ENCODE data around the gene BNC1. TPM values are rescaled to one million over a fixed set of nuclear protein-coding genes. Genes with fewer than 3 reads are reported as not detected.
"Not testable (repeated sequence)": the region's sequence is repeated elsewhere in the genome, so short reads cannot be mapped to it uniquely, and the experiment has no call there.

Gene BNC1
- total RNA-seq, 1 donor from 2014 or later, result not detected

DNA sequence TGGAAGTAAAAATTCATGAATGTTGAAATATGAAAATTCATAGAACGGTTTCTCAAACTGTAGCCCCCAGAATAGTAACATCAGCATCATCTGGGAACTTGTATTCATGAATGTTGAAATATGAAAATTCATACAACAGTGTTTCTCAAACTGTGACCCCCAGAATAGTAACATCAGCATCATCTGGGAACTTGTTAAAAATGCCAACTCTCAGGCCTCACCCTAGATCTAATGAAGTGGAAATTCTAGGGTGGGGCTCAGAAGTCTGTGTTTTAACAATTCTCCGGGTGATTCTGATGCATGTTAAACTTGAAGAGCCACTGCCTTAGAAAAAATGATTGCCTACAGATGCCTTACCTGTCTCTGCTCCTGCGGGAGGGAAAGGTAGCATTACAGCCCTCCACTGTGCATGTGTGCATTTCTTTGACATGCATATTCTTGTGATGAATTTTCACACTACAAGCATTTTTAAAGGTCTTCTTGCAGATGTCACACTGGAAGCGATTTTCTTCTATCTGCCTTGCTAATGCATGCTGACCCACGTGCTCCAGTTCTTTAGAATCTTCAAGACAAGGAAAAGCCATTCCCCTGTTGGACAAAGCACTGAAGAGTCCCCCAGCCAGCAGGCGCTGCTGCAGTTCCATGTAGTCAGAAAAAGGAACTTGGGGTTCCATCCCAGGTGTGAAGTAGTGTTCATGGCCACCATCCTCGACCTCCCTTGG is 21.7 kb downstream of the BNC1 start:
- Histone ChIP-seq H3K36me3 (no peaks in the 10 kb centered on the region), H3K27ac (no peak overlapping the region), H3K4me1 (no peaks in the 10 kb centered on the region), H3K4me3 (no peak overlapping the region), H3K27me3 (no peaks in the 10 kb centered on the region), H3K9me3 (no peaks in the 10 kb centered on the region)
- TF ChIP-seq, protein P1, sequence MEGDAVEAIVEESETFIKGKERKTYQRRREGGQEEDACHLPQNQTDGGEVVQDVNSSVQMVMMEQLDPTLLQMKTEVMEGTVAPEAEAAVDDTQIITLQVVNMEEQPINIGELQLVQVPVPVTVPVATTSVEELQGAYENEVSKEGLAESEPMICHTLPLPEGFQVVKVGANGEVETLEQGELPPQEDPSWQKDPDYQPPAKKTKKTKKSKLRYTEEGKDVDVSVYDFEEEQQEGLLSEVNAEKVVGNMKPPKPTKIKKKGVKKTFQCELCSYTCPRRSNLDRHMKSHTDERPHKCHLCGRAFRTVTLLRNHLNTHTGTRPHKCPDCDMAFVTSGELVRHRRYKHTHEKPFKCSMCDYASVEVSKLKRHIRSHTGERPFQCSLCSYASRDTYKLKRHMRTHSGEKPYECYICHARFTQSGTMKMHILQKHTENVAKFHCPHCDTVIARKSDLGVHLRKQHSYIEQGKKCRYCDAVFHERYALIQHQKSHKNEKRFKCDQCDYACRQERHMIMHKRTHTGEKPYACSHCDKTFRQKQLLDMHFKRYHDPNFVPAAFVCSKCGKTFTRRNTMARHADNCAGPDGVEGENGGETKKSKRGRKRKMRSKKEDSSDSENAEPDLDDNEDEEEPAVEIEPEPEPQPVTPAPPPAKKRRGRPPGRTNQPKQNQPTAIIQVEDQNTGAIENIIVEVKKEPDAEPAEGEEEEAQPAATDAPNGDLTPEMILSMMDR (IDR thresholded peaks at IDR 0.05), result no peak
- intact Hi-C loops (cut with DNase I), result no loop called here
- DNase-seq (ENCODE audit: low spot score in 2 of 2), result no peak

DNA sequence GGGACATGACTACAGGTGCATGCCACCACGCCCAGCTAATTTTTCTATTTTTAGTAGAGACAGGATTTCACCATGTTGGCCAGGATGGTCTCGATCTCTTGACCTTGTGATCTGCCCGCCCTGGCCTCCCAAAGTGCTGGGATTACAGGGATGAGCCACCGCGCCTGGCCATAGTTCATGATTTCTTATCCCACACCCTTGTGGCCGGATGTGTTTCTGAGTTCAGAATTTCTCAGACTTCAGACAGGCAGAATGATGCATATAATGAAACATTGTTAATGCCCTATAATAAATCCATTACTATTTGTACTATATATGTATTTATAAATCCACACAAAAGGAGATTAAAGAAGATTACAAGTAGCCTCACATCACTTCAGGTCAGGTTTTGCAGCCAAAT is 22.3 kb downstream of the BNC1 start:
- H3K27ac ChIP-seq; H3K4me1 ChIP-seq; H3K9me3 ChIP-seq; H3K27me3 ChIP-seq; intact Hi-C loops (cut with DNase I); DNase-seq (ENCODE audit: low spot score in 2 of 2); H3K36me3 ChIP-seq; H3K4me3 ChIP-seq: not testable (repeated sequence)

DNA sequence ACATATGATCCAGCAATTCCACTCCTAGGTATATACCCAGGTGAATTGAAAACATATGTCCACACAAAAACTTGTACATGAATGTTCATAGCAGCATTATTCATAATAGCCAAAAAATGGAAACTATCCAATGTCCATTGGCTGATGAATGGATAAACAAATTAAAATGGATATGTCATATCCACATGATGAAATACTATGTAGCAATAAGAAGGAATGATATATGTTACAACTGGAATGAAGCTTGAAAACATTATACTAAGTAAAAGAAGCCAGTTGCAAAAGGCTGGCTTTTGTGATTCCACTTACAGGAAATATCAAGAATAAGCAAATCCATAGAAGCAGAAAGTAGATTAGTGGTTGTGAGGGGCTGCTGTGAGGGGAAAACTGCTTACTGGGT is 33.7 kb downstream of the BNC1 start:
- no peak for DNase-seq (ENCODE audit: low spot score in 2 of 2)
- intact Hi-C loops (cut with DNase I), result no loop called here
- no peak overlapping the region for H3K4me3 ChIP-seq
- H3K4me1 ChIP-seq, result no peaks in the 10 kb centered on the region
- H3K27ac ChIP-seq, result no peak overlapping the region
- TF ChIP-seq, protein P1 (IDR thresholded peaks at IDR 0.05), result no peak
- H3K9me3 ChIP-seq, result no peaks in the 10 kb centered on the region
- no peaks in the 10 kb centered on the region for H3K27me3 ChIP-seq
- H3K36me3 ChIP-seq, result no peaks in the 10 kb centered on the region

DNA sequence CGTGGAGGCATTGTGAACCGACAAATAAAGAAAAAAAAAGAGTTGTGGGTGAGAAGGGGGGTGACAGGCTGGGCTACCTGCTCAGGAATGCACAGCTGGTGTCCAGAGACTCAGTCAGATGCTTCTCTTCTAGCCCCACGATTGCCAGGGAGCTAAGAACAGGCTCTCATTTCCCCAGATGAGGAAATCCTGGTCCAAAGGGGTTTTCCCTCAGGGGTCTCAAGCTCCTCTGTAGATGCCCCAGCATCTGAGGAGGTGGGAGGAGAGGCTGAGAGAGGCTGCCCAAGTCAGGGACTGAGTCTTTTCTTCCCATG is 35.5 kb downstream of the BNC1 start:
- Histone ChIP-seq H3K9me3 (no peaks in the 10 kb centered on the region), H3K36me3 (no peaks in the 10 kb centered on the region), H3K27ac (no peak overlapping the region), H3K4me3 (no peak overlapping the region), H3K27me3 (no peaks in the 10 kb centered on the region), H3K4me1 (no peaks in the 10 kb centered on the region)
- intact Hi-C loops (cut with DNase I), result loop anchor here (5.0 kb wide), 1 partner anchor 308 kb away; no protein-coding TSS in a partner anchor
- no peak for DNase-seq (ENCODE audit: low spot score in 2 of 2)
- TF ChIP-seq, protein P1 (IDR thresholded peaks at IDR 0.05), result no peak

DNA sequence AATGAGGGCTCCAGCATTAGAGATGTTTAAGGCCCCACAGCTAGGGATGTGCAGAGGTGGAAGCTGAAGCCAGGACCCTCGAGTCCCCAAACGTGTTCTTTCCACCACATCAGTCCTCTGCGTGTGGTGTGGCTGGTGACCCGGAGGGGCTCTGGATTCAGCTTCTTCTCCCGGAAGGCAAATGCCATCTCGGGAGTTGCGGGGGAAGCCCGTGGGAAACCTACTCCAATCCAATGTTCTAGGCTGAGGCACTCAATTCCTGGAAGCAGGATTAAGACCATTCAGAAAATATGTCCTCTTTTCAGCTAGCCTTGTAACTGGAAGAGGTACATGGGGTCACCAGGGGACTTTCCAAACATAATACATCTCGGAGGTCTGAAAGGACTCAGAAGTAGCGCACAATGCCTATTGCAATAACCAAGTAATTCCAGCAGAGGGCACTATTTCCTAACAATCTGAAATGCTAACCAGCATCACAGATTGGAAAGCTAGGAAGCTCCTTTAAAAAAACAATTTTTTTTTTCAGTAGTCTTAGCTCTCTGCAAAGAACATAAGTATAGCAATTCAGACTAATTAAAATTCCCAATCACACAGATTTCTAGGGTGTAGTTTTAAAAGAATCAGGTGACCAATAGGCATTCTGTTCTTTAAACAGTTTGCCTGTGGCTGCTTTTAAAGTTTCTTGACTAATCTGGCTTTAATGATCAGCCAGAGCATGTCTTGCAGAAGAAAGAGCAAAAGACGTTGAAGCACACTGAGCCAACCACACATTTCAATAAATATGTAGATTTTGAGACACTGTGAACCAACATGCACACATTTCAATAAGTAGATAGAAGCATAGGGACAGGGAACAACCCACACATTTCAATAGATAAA is 36.1 kb downstream of the BNC1 start:
- TF ChIP-seq, protein P1 (IDR thresholded peaks at IDR 0.05), result peak; percentile 52 to 91 (median 91)
- intact Hi-C loops (cut with DNase I), result loop anchor here (5.0 kb wide), 1 partner anchor 309 kb away; no protein-coding TSS in a partner anchor
- no peak overlapping the region for H3K4me3 ChIP-seq
- no peak overlapping the region for H3K27ac ChIP-seq
- no peak for DNase-seq (ENCODE audit: low spot score in 2 of 2)
- no peaks in the 10 kb centered on the region for H3K36me3 ChIP-seq
- no peaks in the 10 kb centered on the region for H3K4me1 ChIP-seq
- no peaks in the 10 kb centered on the region for H3K9me3 ChIP-seq
- H3K27me3 ChIP-seq, result no peaks in the 10 kb centered on the region

DNA sequence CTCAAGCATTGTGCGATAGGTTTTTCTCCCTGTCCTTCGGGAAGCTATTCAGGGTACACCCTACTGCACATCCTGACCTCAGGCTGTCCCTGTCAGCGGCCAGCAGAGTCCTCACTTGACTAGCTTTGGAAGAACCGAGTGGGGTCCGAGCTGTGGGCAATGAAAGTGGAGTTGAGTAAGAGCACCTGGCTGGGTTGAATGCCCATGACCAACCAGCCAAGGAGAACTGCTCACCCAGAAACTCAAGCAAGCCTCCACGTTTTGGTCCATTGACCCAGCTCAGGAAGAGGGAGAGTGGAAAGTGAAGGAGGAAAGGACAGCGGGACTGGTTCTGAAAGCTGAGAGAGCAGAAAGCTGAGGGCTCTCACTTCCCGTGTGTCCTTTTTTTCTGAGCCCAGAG is 40.8 kb downstream of the BNC1 start:
- intact Hi-C loops (cut with DNase I), result no loop called here
- Histone ChIP-seq H3K4me3 (no peak overlapping the region), H3K27ac (no peak overlapping the region), H3K4me1 (no peaks in the 10 kb centered on the region), H3K36me3 (no peaks in the 10 kb centered on the region), H3K9me3 (peaks cover 0 to under 1% of the 10 kb centered on the region in 2 donors), H3K27me3 (no peaks in the 10 kb centered on the region)
- TF ChIP-seq, protein P1 (IDR thresholded peaks at IDR 0.05), result no peak
- DNase-seq (ENCODE audit: low spot score in 2 of 2), result no peak

Data from ascending aorta (tissue), 2 donors.